ENCODE results near the gene NDUFAF8. TPM values are rescaled to one million over a fixed set of nuclear protein-coding genes. Genes with fewer than 3 reads are reported as not detected.

NDUFAF8 gene
- total and polyA plus RNA-seq, 4 donors = 20.2 to 46.5 (median 26.9) TPM

DNA sequence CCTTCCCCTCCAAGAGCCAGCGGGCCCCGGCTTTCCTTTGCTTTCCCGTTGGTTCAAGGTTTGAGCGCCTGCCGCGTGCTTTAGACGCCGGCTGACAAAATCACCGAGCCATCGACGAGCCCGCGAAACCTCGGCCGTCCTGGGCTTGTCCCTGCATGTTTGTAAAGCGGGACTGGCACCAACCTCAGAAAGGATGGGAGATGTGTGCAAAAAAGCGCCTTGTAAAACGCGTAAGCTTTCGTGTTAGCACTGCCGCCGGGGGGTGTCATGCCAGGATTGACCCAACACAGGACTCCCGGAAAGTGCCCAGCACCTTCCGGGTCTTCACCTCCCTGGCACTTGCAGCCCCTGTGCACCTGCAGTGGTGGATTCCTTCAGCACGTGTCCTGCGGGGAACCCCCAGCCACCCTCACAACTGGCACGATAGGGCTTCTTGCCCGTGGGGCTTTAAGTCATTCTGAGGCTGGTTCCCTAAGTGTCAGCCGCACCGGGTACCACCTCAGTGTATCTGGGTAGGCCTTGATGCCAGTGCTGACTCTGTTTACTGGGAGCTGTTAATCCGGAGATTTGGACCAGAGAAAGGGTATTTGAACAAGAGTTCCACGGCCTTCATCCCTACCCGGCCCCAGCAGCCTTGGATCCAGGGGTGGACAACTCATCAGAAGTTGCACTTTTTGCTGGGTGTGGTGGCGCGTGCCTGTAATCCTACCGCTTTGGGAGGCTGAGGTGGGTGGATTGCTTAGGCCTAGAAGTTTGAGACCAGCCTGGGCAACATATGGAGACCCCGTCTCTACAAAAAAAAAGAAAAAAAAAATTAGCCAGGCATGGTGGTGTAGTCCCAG lies 817 bp downstream of the NDUFAF8 start:
- Histone ChIP-seq H3K4me1 (ENCODE audit: control insufficient read depth in 1 of 2, insufficient read depth in 2 of 2, low read length in 2 of 2) (no peaks in the 10 kb centered on the region), H3K27ac (ENCODE audit: low read depth in 1 of 2, low read length in 2 of 2) (peak overlapping the region in 1 of 2 donors; percentile 54), H3K9me3 (ENCODE audit: control insufficient read depth, low read length) (no peaks in the 10 kb centered on the region), H3K4me3 (ENCODE audit: low read length in 2 of 2) (peak overlapping the region; percentile 67 to 69), H3K36me3 (ENCODE audit: control insufficient read depth in 1 of 2, insufficient read depth in 2 of 2, low read length in 1 of 2) (no peaks in the 10 kb centered on the region), H3K27me3 (ENCODE audit: control insufficient read depth in 1 of 2, insufficient read depth in 2 of 2, low read length in 1 of 2) (no peaks in the 10 kb centered on the region)
- DNase-seq (no peak), ATAC-seq (ENCODE audit: low FRiP score) (no peak)
- intact Hi-C loops (cut with DNase I) = loop anchor here in 1 of 2 donors (1.0 to 2.0 kb wide), 2 partner anchors 17 to 98 kb away; partner anchors contain the start of gene CEP131
- 15 to 17% methylated on average over 36 to 37 of the region's 37 CpGs for WGBS, 2 donors

DNA sequence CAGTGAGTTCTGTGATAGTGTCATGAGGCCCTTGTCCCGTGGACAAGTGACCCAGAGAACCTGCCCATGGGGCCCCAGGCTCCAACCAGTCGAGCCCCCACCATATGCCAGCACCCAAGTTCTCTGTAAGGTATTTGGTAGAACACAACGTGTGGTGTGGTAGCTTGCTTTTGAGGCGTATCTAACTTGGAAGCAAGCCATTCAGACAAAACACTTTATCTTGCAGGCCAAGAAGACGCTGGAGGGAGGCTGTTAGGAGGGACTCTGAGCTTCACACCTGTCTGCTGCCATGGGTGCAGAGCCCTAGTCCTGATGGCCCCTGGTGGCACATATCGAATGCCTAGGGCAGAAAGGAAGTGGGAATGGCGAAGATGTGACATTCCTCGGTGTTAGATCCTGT lies 1.6 kb downstream of the NDUFAF8 start:
- no peak overlapping the region for H3K4me3 ChIP-seq (ENCODE audit: low read length in 2 of 2)
- 80 to 83% methylated on average over 8 of the region's 8 CpGs for WGBS, 2 donors

DNA sequence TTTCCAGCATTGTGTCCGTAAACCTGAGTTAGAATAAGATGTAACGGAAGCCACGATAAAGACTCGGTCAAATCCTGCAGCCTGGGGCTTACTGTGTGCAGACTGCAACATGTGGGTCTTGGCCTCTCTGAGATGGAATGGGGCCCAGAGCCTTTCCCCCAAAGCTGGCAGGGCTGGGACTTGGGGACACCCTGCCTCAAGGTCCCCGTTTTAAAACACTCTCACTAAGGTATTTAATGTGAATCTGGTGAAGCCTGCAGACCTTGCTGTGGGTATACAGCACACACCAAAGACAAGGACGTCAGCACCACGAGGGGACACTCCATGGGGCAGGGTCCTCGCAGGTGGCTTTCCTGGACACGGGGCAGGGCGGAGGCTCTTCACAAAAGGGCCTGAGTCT lies 2.1 kb downstream of the NDUFAF8 start:
- no peak for DNase-seq
- no peak overlapping the region for H3K27ac ChIP-seq (ENCODE audit: low read depth in 1 of 2, low read length in 2 of 2)
- no peaks in the 10 kb centered on the region for H3K4me1 ChIP-seq (ENCODE audit: control insufficient read depth in 1 of 2, insufficient read depth in 2 of 2, low read length in 2 of 2)
- no peak for ATAC-seq (ENCODE audit: low FRiP score)
- no peaks in the 10 kb centered on the region for H3K9me3 ChIP-seq (ENCODE audit: control insufficient read depth, low read length)
- intact Hi-C loops (cut with DNase I) = loop anchor here in 1 of 2 donors (1.0 kb wide), 1 partner anchor 99 kb away; no protein-coding TSS in a partner anchor
- no peaks in the 10 kb centered on the region for H3K36me3 ChIP-seq (ENCODE audit: control insufficient read depth in 1 of 2, insufficient read depth in 2 of 2, low read length in 1 of 2)
- no peaks in the 10 kb centered on the region for H3K27me3 ChIP-seq (ENCODE audit: control insufficient read depth in 1 of 2, insufficient read depth in 2 of 2, low read length in 1 of 2)
- no peak overlapping the region for H3K4me3 ChIP-seq (ENCODE audit: low read length in 2 of 2)
- 86 to 90% methylated on average over 10 of the region's 10 CpGs for WGBS, 2 donors

More for the DNA sequence above, 1.6 kb downstream of the NDUFAF8 start:
- H3K36me3 ChIP-seq (ENCODE audit: control insufficient read depth in 1 of 2, insufficient read depth in 2 of 2, low read length in 1 of 2) = no peaks in the 10 kb centered on the region
- no peaks in the 10 kb centered on the region for H3K9me3 ChIP-seq (ENCODE audit: control insufficient read depth, low read length)
- ATAC-seq (ENCODE audit: low FRiP score) = no peak
- DNase-seq = no peak
- intact Hi-C loops (cut with DNase I) = loop anchor here in 1 of 2 donors (1.0 kb wide), 1 partner anchor 98 kb away; no protein-coding TSS in a partner anchor
- no peaks in the 10 kb centered on the region for H3K27me3 ChIP-seq (ENCODE audit: control insufficient read depth in 1 of 2, insufficient read depth in 2 of 2, low read length in 1 of 2)
- no peaks in the 10 kb centered on the region for H3K4me1 ChIP-seq (ENCODE audit: control insufficient read depth in 1 of 2, insufficient read depth in 2 of 2, low read length in 2 of 2)
- no peak overlapping the region for H3K27ac ChIP-seq (ENCODE audit: low read depth in 1 of 2, low read length in 2 of 2)

DNA sequence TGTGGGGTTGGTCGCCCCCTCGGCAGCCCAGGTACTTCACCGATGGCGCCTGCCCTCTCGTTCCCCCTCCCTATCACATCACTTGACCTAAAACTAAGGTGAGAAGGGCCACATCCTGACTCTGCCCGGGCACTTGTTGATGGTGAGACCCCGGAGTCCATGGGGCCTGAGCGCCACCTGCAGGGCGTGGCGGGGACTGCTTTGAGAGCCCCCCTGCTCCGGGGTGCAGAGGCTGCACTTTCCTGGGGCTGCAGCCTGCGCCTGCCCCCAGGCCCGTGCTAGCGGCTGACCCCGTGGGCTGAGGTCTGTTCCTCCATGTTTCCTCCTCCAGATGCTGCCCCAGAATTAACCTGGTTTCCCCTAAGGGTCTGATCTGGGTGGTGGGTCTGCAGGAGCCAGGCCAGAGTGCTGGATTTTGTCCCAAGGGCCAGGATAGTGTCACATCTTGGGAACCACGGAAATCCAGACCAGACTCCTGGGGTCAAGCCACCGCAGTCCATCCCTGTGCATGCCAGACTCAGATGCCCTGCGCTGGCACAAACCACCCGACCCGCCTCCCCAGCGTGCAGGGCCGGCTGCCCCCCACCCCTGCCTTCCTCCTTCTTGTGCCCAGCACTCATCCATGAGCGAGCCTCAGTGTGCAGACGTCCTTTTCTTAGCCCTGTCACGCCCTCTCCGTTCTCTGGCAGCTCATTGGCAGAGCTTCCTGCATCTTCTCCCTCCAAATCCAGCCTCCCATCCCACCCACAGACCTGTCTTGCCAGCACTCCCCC lies 2.7 kb downstream of the NDUFAF8 start:
- Histone ChIP-seq H3K27me3 (ENCODE audit: control insufficient read depth in 1 of 2, insufficient read depth in 2 of 2, low read length in 1 of 2) (no peaks in the 10 kb centered on the region), H3K9me3 (ENCODE audit: control insufficient read depth, low read length) (no peaks in the 10 kb centered on the region), H3K36me3 (ENCODE audit: control insufficient read depth in 1 of 2, insufficient read depth in 2 of 2, low read length in 1 of 2) (no peaks in the 10 kb centered on the region), H3K27ac (ENCODE audit: low read depth in 1 of 2, low read length in 2 of 2) (no peak overlapping the region), H3K4me1 (ENCODE audit: control insufficient read depth in 1 of 2, insufficient read depth in 2 of 2, low read length in 2 of 2) (no peaks in the 10 kb centered on the region), H3K4me3 (ENCODE audit: low read length in 2 of 2) (no peak overlapping the region)
- ATAC-seq (ENCODE audit: low FRiP score) (no peak), DNase-seq (peak in 1 of 2 donors; percentile 88)
- intact Hi-C loops (cut with DNase I) = loop anchor here in 1 of 2 donors (1.0 kb wide), 1 partner anchor 100 kb away; no protein-coding TSS in a partner anchor
- WGBS, 2 donors = 41 to 44% methylated on average over 26 of the region's 26 CpGs

DNA sequence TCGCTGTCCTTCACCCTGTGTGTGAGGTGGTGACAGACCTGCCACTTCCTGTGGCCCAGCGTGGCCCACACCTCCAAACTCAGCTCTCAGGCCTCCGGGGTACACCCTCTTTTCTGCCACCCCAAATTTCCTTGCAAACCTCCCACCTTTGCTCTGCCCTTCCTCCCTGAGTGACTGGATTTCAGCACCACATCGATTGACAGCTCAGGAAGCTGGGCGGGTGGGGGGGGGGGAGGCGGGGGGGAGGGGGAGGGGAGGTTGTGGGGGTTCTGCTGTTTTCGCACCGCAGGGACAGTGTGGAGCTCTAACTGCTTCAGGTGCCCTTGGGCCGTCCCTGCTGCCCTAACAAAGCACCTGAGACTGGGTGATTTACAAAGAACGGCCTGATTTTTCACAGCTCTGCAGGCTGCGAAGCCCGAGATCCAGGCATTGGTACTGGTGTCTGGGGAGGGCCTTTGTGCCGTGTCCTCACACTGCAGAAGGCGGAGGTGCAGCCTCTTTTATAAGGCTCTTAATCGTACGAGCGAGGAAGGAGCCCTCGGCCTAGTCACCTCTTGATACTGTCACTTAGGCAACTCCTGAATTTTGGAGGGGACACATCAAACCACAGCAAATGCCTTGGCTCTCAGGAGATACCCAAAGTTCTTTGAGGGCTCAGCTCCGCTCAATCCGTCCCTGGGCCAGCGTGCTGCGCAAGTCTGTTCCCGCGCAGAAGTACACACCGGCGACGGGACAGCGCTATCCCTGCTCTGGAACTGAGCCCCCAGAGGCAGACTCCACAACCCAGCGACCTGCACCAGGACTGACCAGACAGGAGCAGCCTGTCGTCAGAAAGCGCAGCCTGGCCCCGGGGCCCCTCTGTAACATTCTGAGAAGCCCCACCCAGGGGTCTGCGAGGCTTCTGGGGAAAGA lies 3.6 kb downstream of the NDUFAF8 start:
- DNase-seq = no peak
- intact Hi-C loops (cut with DNase I) = no loop called here
- Histone ChIP-seq H3K27ac (ENCODE audit: low read depth in 1 of 2, low read length in 2 of 2) (no peak overlapping the region), H3K4me3 (ENCODE audit: low read length in 2 of 2) (no peak overlapping the region), H3K4me1 (ENCODE audit: control insufficient read depth in 1 of 2, insufficient read depth in 2 of 2, low read length in 2 of 2) (no peaks in the 10 kb centered on the region), H3K36me3 (ENCODE audit: control insufficient read depth in 1 of 2, insufficient read depth in 2 of 2, low read length in 1 of 2) (no peaks in the 10 kb centered on the region), H3K9me3 (ENCODE audit: control insufficient read depth, low read length) (no peaks in the 10 kb centered on the region), H3K27me3 (ENCODE audit: control insufficient read depth in 1 of 2, insufficient read depth in 2 of 2, low read length in 1 of 2) (no peaks in the 10 kb centered on the region)
- ATAC-seq (ENCODE audit: low FRiP score) = no peak
- 75 to 77% methylated on average over 32 of the region's 33 CpGs for WGBS, 2 donors

DNA sequence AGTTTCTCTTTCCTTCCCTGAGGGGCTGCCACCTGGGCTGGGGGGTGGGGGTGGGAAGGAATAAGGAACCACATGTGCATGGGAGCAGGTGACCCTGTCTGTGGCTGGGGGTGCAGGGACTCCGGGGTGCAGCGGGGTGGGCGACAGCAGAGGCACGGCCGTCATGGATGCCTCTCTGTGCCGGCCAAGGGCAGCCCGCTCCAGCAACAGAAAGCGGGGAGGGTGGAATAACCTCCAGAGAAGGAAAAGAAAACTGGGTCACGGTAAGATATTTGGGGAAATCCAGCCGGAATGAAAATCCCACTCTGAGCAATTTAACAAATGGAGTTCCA lies 4.2 kb downstream of the NDUFAF8 start:
- ATAC-seq (ENCODE audit: low FRiP score) = no peak
- H3K4me1 ChIP-seq (ENCODE audit: control insufficient read depth in 1 of 2, insufficient read depth in 2 of 2, low read length in 2 of 2) = no peaks in the 10 kb centered on the region
- 73 to 78% methylated on average over 10 of the region's 10 CpGs for WGBS, 2 donors

DNA sequence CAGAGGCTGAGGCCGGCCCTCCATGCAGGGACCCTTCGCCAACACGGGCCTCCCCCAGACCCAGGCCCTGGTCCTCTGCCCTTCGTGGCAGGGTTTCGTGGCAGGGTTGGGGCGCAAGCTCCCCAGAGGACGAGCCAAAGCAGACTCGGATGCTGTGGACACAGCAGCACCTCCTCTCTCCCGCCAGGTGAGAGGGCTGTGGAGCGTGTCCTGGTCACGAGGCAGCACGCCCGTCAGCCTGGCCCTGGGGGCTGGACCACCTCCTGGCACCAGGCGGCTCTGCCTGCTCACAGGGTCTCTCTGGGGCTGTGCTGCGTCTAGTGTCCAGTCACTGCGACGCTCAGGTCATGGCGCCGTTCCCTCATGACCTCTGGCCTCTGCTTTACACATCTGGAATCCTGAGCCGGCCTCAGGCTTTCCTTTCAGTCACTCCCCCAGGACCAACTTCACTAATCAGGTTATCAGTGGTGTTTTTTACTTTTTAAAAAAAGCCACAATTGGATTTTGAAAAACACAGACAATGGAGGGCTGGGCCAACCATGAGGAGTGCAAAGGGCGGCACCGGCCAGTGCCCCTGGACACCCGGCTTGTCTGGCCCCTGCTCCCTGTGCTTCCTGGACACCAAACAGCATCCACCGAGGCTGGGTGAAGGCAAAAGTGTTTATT lies 5.4 kb downstream of the NDUFAF8 start:
- WGBS, 2 donors = 78 to 79% methylated on average over 24 of the region's 24 CpGs
- no peak for ATAC-seq (ENCODE audit: low FRiP score)

More for the DNA sequence above, 4.2 kb downstream of the NDUFAF8 start:
- no peaks in the 10 kb centered on the region for H3K27me3 ChIP-seq (ENCODE audit: control insufficient read depth in 1 of 2, insufficient read depth in 2 of 2, low read length in 1 of 2)
- no peak for DNase-seq
- intact Hi-C loops (cut with DNase I) = no loop called here
- H3K4me3 ChIP-seq (ENCODE audit: low read length in 2 of 2) = no peak overlapping the region
- H3K27ac ChIP-seq (ENCODE audit: low read depth in 1 of 2, low read length in 2 of 2) = no peak overlapping the region
- H3K9me3 ChIP-seq (ENCODE audit: control insufficient read depth, low read length) = no peaks in the 10 kb centered on the region
- H3K36me3 ChIP-seq (ENCODE audit: control insufficient read depth in 1 of 2, insufficient read depth in 2 of 2, low read length in 1 of 2) = no peaks in the 10 kb centered on the region

More for the DNA sequence above, 5.4 kb downstream of the NDUFAF8 start:
- no peaks in the 10 kb centered on the region for H3K9me3 ChIP-seq (ENCODE audit: control insufficient read depth, low read length)
- no peaks in the 10 kb centered on the region for H3K4me1 ChIP-seq (ENCODE audit: control insufficient read depth in 1 of 2, insufficient read depth in 2 of 2, low read length in 2 of 2)
- intact Hi-C loops (cut with DNase I) = no loop called here
- DNase-seq = peak in 1 of 2 donors; percentile 35
- no peaks in the 10 kb centered on the region for H3K27me3 ChIP-seq (ENCODE audit: control insufficient read depth in 1 of 2, insufficient read depth in 2 of 2, low read length in 1 of 2)
- no peaks in the 10 kb centered on the region for H3K36me3 ChIP-seq (ENCODE audit: control insufficient read depth in 1 of 2, insufficient read depth in 2 of 2, low read length in 1 of 2)
- H3K27ac ChIP-seq (ENCODE audit: low read depth in 1 of 2, low read length in 2 of 2) = no peak overlapping the region
- H3K4me3 ChIP-seq (ENCODE audit: low read length in 2 of 2) = no peak overlapping the region
